CD4-positive, alpha-beta T cell treated with Interleukin-10 for 1 hour (primary cell): ENCODE results near the gene SCFD2.

Source experiments
- DNase-seq: peaks from one replicate; pipeline ENCODE4 v3.0.0-alpha.2; 2020

SCFD2 gene

DNA sequence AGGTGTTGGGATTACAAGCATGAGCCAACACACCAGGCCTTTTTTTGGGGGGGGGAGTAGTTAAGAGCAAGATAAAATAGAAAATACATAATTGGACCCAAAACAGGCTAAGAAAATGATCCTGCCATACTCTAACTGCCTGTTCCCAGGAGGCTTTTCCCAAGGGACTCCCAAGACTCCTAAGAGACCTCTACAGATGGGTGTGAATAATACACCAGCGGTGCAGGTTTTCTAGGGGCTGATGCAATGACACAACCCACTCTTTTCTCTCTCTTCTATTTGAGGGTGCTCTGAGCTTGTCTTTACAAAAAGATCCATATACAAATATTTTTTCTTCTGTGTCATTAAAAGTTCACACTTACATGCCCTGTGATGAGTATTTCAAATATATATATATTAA lies 386.8 kb downstream of the SCFD2 start:
- no peak for DNase-seq

DNA sequence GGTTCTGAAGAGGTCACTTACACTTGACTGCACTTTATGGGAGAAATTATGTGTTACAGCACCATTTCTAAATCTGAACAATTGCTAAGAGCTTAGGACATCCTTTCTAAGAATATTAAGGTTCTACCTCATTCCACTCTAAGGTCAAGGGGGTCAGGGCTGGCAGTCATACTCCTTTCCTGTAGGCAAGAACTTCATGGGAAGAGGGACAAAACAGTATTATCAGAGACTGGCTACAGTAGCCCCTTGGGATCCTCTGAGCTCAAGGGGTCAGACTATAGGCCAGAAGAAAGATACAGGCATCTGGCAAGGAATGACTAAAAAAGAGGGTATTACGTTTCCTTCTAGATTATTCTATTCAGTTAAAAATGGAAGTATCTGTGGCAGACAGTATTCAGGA lies 388.6 kb downstream of the SCFD2 start:
- DNase-seq: no peak

DNA sequence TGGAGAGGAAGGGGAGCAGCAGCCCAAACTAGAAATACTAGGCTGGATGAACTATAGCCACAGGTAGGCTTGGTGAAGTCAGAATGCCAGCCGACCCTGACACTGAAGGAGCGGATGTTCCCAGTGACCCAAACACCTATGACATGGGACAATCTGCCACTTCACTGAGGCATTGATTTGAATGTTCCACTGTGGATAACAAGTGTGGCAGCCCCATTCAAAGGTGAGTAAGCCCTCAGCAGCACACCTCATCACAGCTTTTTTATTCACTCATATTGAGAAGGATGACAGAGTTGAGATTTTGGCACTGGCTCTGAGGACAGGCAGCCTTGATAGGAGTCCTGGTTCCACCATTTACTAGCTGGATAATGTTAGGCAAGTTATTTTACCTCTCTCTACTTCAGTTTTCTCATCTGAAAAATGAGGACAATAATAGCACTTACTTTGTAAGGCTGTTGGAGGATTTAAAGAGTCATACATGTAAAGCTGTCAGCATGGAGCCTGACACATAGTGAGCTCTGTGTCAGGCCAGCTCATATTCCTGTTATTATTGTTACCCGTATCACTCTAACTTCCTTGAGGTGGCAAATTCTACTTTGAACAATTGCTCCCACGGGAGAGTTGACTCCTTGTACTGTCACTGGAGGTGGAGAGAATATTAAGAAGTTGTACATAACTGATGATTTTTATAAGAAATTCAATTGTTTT lies 389.2 kb downstream of the SCFD2 start:
- no peak for DNase-seq

DNA sequence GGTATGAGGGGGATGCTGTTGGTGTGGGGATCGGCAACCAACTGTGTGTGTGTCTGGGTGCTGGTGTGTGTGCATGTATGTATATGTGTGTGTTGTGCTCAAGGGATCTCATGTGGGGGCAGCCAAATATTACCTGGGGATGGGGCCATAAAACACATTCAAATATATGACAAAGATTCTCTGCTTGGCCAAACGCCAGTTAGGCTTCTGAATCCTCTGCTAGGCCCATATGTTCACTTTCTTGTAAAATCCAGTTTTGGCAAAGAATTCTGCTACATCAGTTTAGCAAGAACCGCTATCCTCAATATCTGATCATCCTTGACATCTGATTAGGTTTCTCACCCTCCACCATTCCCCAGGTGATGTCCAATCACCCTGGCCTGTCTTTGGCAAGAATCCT lies 397.2 kb downstream of the SCFD2 start:
- no peak for DNase-seq

DNA sequence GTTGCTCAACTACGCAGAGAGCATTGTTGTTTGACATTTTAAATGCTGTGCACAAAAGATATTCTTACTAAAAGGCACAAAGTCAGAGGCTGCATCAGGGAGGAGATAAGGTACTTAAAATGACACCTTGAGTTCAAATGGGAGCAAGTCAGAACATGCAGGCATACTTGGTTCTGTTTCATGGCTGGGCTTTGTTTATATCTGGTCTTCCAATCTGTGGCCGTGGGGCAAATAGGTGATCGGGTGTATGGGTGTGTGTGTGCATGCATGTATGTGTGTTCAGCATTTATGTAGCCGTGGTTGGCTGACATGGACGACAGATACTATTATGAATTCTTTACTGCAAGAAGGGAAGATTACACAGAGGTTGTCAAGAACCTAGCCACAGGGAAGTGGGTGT lies 397.6 kb downstream of the SCFD2 start:
- DNase-seq: no peak

DNA sequence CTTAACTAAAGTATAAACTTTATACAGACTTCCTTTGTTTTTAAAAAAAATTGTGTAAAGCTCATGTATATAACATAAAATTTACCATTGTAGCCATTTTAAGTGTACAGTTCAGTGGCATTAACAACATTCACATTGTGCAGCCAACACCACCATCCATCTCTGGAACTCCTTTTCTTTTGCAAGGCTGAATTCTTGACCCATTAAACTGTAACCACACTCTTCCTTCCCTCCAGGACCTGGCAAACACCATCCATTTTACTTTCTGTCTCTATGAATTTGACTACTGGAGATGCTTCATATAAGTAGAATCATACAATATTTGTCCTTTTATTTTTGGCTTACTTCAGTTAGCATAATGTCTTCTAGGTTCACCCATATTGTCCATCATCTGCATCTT lies 399.1 kb downstream of the SCFD2 start:
- no peak for DNase-seq

DNA sequence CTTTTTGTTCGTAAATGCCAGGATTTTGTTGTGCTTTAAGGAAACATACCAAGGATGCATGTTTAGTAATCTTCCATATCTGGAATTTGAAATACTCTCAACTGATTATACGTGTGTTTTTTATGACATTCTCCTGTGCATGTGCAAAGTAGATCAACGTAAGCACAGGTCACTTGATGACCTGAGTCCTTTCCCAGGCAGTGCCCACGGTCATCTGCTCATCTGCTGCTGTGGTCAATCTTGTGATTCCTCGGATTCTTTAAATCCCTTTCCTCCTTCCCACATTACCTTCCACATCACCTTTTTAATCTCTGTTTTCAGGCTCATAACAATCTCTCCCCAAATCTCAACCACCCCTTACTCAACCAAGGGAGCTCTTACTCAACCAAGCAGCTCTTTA lies 399.7 kb downstream of the SCFD2 start:
- DNase-seq: no peak

DNA sequence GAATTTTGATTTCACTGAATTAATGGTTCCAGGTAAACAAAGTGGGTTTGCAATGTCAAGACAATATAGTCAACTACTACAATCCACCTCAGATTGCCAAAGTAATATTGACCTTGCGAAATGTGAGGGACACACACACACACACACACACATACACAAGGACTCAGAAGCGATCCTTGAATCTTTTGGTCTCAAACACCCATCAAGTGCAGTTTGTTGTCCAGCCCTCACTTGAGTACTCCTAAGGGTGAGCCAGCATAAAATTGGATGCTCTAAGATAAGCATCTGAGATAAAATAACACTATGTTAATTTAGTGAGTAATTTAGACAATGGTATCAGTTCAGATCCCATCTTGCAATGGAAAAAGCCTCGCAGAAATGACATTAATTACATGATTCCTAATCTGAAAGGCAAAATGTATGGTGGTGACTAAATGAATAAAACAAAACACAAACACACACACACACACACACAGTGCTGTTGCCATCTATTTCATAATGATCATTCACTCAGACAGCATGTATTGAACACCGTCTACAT lies 401.2 kb downstream of the SCFD2 start:
- DNase-seq: no peak

DNA sequence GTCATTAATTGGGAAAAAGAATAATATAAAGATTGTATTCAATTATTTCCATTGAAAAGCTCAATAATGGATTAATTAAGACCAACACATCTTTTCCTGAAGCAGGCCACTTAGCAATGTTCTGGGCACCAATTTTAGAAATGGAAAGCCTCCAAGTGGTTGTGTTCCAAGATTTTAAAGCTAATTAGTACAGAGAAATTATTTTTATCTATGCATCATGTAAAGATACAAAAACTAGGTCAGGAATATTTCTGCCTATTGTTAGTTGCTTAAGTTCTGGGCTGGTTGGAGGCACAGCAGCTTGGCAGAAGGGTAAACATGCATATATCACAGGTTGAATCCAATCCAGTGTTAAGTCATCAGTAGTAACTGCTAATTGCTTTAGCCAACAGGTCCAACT lies 401.9 kb downstream of the SCFD2 start:
- no peak for DNase-seq

DNA sequence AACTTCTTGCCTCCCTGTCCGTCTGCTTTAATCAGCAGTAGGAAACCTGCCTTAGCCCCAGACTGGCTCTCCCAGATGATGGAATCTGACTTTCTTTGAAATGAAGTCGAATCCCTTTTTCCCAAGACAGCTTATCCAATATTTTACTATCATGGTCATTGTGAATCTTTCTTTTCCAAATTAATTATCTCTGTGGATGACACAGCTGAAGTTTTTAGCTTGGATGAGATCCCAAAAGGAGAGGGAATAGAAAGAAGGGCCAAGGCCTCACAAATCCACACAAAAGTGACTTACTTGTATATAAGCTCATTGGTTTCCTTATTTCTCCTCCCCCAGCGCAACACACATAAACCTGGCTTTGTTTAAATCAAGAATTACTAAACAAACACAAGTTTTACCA lies 403.1 kb downstream of the SCFD2 start:
- DNase-seq: no peak

DNA sequence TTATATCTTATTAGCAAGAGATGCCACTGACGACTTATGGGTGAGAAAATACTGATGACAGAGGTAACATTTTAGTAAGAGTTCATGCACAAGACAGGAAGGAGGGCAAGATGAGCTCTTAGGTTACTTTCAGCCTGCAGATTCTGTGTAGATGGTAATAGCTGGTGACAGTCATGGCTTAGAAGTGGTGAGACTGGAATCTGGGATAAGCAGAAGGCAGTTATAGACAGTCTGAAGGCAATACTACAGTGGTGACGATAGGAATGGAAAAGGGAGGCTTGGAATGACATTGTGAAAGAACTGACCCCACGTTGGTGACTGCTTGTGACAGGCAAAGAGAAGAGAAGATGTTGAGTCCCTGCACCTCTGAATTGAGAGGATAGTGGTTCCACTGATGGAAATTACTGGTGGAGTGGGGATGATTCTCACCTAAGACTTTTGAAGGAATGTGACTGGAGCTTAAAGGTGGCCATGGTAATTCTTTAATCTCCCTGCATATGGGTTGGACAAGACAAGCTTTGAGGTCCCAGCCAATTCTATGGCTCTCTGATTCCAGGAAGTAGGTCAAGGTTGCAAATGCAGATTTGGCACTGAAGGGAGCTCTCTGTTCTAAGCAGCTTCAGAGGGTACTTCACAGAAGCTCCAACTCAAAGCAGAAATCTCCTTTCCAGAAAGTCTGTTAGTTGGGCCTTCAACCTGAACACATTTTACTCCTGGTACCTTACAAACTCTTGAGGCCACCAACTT lies 404.0 kb downstream of the SCFD2 start:
- no peak for DNase-seq

DNA sequence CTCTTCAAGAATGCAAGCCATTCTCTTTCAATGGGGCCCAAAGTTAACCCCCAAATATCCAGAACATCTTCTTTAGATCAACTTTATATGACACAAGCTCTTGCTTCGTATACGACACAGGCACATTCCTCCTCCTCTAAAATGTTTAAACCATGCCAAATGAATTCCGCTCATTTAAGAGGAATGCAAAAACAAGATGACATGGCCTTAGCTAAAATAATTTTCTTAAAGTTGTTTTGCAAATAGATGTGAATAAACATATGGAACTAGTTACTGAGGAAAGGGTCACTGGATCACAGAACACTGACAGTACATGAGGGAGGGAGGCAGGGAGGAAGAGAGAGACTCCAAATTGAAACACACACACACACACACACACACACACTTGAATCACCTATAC lies 406.3 kb downstream of the SCFD2 start:
- no peak for DNase-seq

DNA sequence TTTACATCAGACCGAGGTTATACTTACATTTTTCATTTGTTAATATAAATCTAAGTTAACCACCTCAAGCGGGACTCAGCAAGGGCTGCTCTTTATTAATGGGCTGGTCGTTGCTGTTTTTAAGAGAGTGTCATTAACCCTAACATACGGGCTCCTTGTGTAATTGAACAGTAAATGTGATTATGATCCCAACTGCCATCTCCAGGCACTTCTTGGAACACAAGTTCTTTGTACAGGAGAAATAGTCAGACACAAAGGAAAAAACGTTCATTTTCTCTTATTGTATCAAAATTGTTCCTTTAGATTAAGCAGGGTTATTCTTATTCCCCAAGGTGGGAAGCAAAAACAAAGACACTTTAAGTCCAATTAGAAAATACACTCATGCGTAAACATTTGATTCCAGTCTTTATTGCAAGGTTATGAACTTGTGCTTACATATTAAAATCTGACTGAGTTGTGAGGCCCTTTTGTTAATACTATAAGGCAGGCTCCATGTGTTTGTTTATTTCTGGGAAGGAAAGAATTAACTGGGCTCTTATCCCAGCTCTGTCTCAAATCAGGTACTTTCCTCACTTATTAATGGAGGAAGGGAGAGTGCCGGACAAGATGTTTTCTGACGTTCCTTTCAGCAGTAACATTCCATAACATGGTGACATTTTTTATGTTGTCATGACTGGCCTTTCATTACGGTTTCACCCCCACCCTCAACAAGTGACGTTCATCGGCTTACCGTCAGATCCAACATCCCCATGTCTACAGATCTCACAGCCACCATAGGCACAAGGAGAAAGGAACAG lies 407.8 kb downstream of the SCFD2 start:
- no peak for DNase-seq

DNA sequence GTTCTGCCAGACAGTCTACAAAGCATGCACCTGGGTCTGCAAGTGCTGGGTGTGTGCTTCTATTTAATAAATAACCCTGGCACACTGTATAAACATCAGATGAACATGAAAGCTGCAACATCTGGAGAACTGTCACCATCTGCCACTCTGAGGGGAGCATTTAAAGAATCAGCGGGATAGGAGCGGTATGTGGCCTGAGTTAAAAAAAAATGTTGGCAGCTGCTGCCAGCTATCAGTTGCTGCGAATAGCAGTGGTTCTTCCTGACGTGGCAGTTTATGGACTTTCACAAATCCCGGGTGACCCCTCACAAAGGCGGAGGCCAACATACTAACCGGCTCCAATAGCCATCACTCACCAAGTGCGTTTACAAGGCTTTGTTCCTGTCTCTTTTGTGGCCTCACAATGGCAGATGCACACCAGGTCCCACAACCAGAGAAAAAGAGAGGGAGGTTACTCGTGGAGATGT lies 408.6 kb downstream of the SCFD2 start:
- no peak for DNase-seq

DNA sequence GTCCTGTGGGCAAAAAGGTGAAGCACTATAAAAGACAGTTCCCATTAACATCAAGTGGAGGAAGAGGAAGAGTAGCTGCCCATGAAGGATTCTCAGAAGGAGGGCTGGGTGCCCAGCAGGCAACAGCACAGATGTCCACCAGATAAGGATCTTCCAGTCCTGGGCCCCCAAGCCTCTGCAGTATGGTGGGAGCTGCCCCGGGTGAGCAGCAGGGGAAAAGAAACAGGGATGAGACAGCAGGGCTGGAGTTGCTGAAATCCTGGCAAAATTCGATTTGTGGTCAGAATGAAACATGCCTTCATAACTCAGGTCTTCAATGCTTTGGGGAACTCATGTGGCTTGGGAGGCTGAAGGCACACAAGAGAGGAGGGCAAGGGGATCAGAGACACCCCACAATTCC lies 409.2 kb downstream of the SCFD2 start:
- no peak for DNase-seq

DNA sequence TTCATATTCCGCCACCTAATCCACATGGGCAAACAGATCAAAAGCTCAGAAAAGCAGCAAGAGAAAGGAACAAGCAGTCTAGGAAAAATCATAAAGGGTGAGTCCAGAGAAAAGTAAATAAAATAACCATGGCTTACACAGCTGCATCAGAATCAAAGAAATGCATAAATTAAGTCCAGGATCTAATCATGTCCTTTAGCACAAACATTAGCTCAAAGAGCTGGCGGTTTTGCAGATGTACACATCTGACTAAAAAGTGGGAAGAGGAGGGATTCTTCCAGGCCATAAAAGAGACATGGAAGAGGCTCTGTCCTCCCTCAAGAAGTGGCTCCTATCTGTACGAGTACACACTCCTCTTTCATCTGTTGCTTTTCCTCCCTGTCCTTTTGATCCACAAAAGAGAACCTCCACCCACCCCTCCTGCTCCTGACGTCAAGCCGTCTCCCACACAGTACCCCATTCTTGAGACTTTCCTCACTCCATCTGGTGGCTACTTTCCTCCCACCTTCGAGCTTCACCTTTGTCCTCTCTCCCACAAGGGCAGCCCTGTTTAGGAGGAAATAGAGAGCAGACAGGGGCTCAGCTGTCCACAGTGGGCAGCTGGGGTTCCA lies 411.2 kb downstream of the SCFD2 start:
- DNase-seq: no peak

DNA sequence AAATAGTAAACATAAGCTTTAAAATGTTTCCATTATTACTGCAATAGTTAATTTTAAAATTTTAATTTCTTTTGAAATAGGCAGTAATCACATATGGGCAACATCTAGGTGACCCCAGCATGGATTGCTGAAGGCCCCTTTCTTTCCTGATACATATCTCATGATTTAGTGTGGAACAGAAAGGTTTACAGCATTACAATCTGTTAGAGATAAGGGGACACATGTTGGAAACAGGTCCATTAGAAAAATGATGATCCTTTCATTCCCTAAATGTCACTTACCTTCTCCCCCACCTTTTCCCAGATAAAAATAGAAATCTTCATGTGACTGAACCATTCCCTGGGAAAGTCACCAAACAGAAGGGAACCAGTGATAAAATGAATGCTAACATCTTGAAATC lies 413.3 kb downstream of the SCFD2 start:
- no peak for DNase-seq

DNA sequence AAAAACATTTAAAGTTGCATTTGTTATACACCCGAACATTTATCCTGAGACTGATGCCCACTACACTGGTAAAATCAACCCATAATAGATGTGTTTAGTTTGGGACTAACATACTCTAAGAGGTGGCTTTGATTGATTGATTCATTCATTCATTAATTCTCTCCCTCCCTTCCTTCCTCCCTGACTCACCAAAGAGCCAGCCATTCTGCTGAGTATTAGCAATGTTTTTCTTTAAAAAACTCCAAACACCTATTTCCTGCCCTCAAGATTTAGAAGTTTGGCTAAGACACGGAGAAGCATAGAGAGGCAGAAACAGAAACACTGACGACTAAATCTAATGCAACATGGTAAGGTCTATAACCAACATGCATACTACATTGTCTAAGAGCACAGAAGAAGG lies 414.8 kb downstream of the SCFD2 start:
- no peak for DNase-seq

DNA sequence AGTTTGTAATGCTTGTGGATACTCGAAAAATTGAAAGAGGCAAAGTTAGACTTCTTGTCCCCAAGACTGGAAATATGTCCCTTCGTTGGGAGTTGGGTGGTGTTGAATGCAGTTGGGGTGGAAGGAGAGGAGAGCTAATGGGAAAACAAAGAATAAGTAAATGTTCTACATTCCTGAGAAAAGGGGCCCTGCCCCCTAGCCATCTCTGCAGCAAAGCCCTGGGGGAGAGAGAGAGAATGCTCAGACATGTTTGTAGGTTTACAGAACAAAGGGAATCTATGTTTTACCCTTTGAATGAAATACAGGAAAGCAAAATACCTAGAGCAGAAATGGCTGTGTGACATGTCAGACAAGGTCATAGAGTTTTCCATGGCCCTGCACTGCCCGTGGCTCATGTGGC lies 415.6 kb downstream of the SCFD2 start:
- no peak for DNase-seq

DNA sequence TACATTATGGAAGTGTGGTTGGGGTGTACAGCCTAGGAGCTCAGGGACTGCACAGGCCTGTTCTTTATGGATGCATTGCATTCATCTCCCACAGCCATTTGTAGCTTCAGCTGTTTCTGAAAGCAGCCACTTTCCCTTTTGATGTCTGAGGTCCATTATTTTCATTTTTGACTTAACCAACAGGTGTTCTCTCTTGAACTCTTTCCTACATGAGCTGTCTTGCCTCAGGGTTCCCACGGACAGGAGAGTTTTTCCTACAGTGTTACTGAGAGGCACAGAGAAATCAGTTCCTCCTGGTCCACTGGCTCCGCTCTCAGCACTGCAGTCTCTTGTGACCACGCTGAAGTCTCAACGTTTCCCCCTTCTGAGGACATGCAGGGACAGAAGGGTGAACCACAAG lies 416.5 kb downstream of the SCFD2 start:
- DNase-seq: no peak

DNA sequence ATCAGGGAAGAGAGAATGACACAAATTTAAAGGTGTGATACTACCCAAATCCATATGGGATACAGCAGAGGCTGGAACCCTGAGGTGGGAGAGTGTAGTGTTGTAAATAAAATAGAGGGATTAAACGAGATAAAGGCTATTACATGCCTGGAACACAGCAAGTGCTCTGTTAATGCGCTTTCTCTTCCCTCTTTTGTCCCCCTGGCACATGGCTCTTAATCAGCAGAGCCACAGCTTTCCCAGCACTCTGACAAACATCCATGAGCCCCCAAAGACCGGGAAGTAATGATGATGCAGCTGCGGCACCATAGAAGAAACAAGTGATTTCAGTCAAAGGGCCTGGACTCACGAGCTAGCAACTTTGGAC lies 417.8 kb downstream of the SCFD2 start:
- DNase-seq: no peak

DNA sequence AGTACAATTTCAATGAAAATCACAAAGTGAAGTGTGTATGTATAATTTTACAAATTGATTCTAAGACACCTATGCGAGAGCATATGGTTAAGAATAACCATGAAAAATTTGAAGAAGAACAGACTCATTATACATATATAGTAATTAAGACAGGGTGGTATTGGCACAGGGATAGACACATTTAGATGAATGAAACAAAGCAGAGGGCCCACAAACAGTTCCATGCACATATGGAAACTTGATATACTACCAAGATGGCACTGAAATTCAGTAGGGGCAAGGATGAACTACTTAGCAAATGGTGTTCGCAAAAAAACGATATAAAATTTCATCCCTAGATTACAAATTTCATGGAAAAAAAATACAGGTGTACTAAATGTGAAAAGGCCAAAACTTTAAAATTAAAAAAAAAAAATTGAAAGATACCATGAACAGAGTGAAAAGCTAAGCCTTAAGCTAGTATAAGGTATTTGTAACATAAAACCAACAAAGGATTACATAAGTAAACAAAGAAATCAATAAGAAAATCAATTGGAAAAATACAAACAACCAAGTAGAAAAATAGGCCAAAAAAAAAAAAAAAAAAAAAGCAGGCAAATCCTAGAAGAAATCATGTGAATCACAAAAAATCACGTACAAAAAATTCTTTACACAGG lies 418.3 kb downstream of the SCFD2 start:
- no peak for DNase-seq

DNA sequence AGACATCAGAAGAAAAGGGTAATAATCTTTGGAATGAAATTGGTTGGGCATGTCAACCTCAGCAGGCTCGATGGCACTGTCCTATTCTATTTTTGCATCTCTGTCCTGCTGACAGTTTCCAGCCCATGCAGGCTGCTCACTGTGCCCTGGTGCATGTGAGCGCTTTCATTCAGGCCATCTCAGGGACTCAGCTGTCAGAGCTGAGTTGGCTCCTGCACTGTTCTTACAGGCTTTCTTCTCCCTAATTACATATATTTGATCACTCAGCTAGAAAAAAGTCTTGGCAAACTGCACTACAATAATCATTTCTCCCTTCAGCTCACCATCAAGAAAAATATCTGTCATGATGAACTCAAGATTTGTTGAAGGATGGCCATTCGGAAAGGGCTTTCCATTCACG lies 419.0 kb downstream of the SCFD2 start:
- no peak for DNase-seq
